Aorta (tissue), 5 donors: Measurements from ENCODE around the gene PITPNM1. TPM values are rescaled to one million over a fixed set of nuclear protein-coding genes. Genes with fewer than 3 reads are reported as not detected.
"Not testable (repeated sequence)": the region's sequence is repeated elsewhere in the genome, so short reads cannot be mapped to it uniquely, and the experiment has no call there.

Source experiments
- ATAC-seq: fragments of 200-7000 bp; cut with Tn5 transposase; one replicate; pipeline ENCODE4 v1.9.1; 2022; ENCODE audit warnings: moderate library complexity; ENCODE audit not compliant: low FRiP score
- DNase-seq, 2 donors: peaks; one replicate each; pipeline ENCODE4 v3.0.0-alpha.2; 2020
- H3K27ac ChIP-seq, 2 donors: one replicate each; pipeline ENCODE4 v1.5.1; 2013; ENCODE audit warnings: low read length in 2 of 2, mild to moderate bottlenecking in 2 of 2, moderate library complexity in 2 of 2, control low read depth in 1 of 2, inconsistent platforms in 1 of 2, low read depth in 1 of 2
- H3K27me3 ChIP-seq, 2 donors: one replicate each; pipeline ENCODE4 v1.6.1; 2013; ENCODE audit warnings: control low read depth in 1 of 2, low read length in 1 of 2, mild to moderate bottlenecking in 1 of 2, moderate library complexity in 1 of 2; ENCODE audit not compliant: insufficient read depth in 2 of 2, control insufficient read depth in 1 of 2
- H3K36me3 ChIP-seq, 2 donors: one replicate each; pipeline ENCODE4 v1.6.1; 2013; ENCODE audit warnings: control low read depth in 1 of 2, low read length in 1 of 2, mild to moderate bottlenecking in 1 of 2; ENCODE audit not compliant: insufficient read depth in 2 of 2, control insufficient read depth in 1 of 2
- H3K4me1 ChIP-seq, 2 donors: one replicate each; pipeline ENCODE4 v1.6.1; 2013; ENCODE audit warnings: low read length in 2 of 2, control low read depth in 1 of 2, mild to moderate bottlenecking in 1 of 2, moderate library complexity in 1 of 2; ENCODE audit not compliant: insufficient read depth in 2 of 2, control insufficient read depth in 1 of 2
- H3K4me3 ChIP-seq, 2 donors: one replicate each; pipeline ENCODE4 v1.5.1; 2013; ENCODE audit warnings: low read length in 2 of 2, control low read depth in 1 of 2, mild to moderate bottlenecking in 1 of 2
- H3K9me3 ChIP-seq: one replicate; pipeline ENCODE4 v1.6.1; 2013; ENCODE audit warnings: mild to moderate bottlenecking, low read length; ENCODE audit not compliant: control insufficient read depth
- WGBS, 2 donors: extraction: QIAGEN DNeasy Blood & Tissue Kit; methylation state at CpG; one replicate each; pipeline ENCODE4 v1.1.7; 2013; 5-methylcytosine and 5-hydroxymethylcytosine counted together
- intact Hi-C, 2 donors: fragments of 100-400 bp; cut with DNase I; formaldehyde crosslinking; loops; one replicate each; pipeline versions ENCODE4 v1.14.2 to v1.15.0; 2022
- polyA plus RNA-seq, 2 donors: library from polyadenylated mRNA; stranded (reverse); fragments of 200-250 nt; gene quantifications; one replicate each; pipeline ENCODE4 v1.2.3, GENCODE V29; 2013
- total RNA-seq, 2 donors: library from RNA; stranded (reverse); fragmentation: NEBNext Ultra II Directional; extraction: Animal tissue kit (Norgen Biotek cat#: 25700); gene quantifications; one replicate each; pipeline ENCODE4 v1.2.1, GENCODE V29; 2021
- donor health status: healthy with polysubstance abuse.
- donor health status: Bipolar disorder and iron deficiency.
- donor health status: DM: no; HTN: no; CAD: no.
- donor health status: DM: no; HTN: no; CAD: no.
- donor health status: DM: yes; HTN: yes; CAD: no.

PITPNM1 gene
- total and polyA plus RNA-seq, 4 donors = 11.8 to 48.8 (median 31.5) TPM

GRCh38 chr11:67489885-67490726 lies 15.1 kb downstream of the PITPNM1 start:
- DNase-seq (peak in 1 of 2 donors; percentile 43), ATAC-seq (no peak)
- no peaks in the 10 kb centered on the region for H3K27me3 ChIP-seq
- no peaks in the 10 kb centered on the region for H3K9me3 ChIP-seq
- H3K4me3 ChIP-seq = no peak overlapping the region
- intact Hi-C loops = no loop called here
- no peaks in the 10 kb centered on the region for H3K36me3 ChIP-seq
- H3K27ac ChIP-seq = no peak overlapping the region
- 82% methylated on average over 23 of the region's 23 CpGs for WGBS, 2 donors
- H3K4me1 ChIP-seq = no peaks in the 10 kb centered on the region

- H3K9me3 ChIP-seq = no peaks in the 10 kb centered on the region
- no peaks in the 10 kb centered on the region for H3K36me3 ChIP-seq
- 80 to 81% methylated on average over 24 to 25 of the region's 25 CpGs for WGBS, 2 donors
- ATAC-seq = no peak
- H3K27me3 ChIP-seq = no peaks in the 10 kb centered on the region
- no peaks in the 10 kb centered on the region for H3K4me1 ChIP-seq
- intact Hi-C loops = no loop called here
- H3K4me3 ChIP-seq = no peak overlapping the region
- no peak overlapping the region for H3K27ac ChIP-seq
- peak; percentile 36 to 75 for DNase-seq
These were observed 15.8 kb downstream of the PITPNM1 start for GRCh38 chr11:67489203-67489884.

GRCh38 chr11:67486481-67487195 lies 18.5 kb downstream of the PITPNM1 start:
- Histone ChIP-seq H3K4me1 (peaks cover 0 to 3% of the 10 kb centered on the region in 2 donors), H3K4me3 (no peak overlapping the region), H3K9me3 (no peaks in the 10 kb centered on the region), H3K27ac (no peak overlapping the region), H3K36me3 (no peaks in the 10 kb centered on the region), H3K27me3 (no peaks in the 10 kb centered on the region)
- DNase-seq (peak in 1 of 2 donors; percentile 37), ATAC-seq (no peak)
- 87 to 89% methylated on average over 20 of the region's 20 CpGs for WGBS, 2 donors
- intact Hi-C loops = no loop called here

- H3K4me1 ChIP-seq, H3K27me3 ChIP-seq, H3K36me3 ChIP-seq, intact Hi-C loops, ATAC-seq, H3K27ac ChIP-seq, H3K4me3 ChIP-seq, H3K9me3 ChIP-seq: not testable (repeated sequence)
- WGBS, 2 donors = 90 to 91% methylated on average over 7 of the region's 7 CpGs
- peak in 1 of 2 donors; percentile 47 for DNase-seq
These were observed 19.2 kb downstream of the PITPNM1 start for GRCh38 chr11:67485873-67486361.

- H3K4me1 ChIP-seq = peaks cover 0 to 3% of the 10 kb centered on the region in 2 donors
- H3K9me3 ChIP-seq = no peaks in the 10 kb centered on the region
- no peak overlapping the region for H3K27ac ChIP-seq
- intact Hi-C loops = no loop called here
- no peaks in the 10 kb centered on the region for H3K36me3 ChIP-seq
- H3K27me3 ChIP-seq = no peaks in the 10 kb centered on the region
- DNase-seq (peak; percentile 66 to 75), ATAC-seq (no peak)
- WGBS, 2 donors = 77 to 81% methylated on average over 11 of the region's 11 CpGs
- no peak overlapping the region for H3K4me3 ChIP-seq
These were observed 20.3 kb downstream of the PITPNM1 start for GRCh38 chr11:67484847-67485311.

GRCh38 chr11:67483831-67484665 lies 21.1 kb downstream of the PITPNM1 start:
- intact Hi-C loops = no loop called here
- no peak overlapping the region for H3K27ac ChIP-seq
- DNase-seq (peak in 1 of 2 donors; percentile 24), ATAC-seq (no peak)
- no peaks in the 10 kb centered on the region for H3K36me3 ChIP-seq
- no peaks in the 10 kb centered on the region for H3K9me3 ChIP-seq
- H3K27me3 ChIP-seq = no peaks in the 10 kb centered on the region
- 81 to 87% methylated on average over 16 of the region's 16 CpGs for WGBS, 2 donors
- no peak overlapping the region for H3K4me3 ChIP-seq
- peaks cover 0 to 3% of the 10 kb centered on the region in 2 donors for H3K4me1 ChIP-seq

GRCh38 chr11:67482827-67483798 lies 22.1 kb downstream of the PITPNM1 start, which contains the start of gene AIP:
AIP (plus strand) TSS chr11:67483026; CDS start chr11:67483159, 133 bp downstream.
- intact Hi-C loops = no loop called here
- Histone ChIP-seq H3K4me3 (peak within 1 kb of the TSS; percentile 2 to 49), H3K27me3 (no peaks in the 10 kb centered on the region), H3K27ac (peak within 1 kb of the TSS in 1 of 2 donors; percentile 14), H3K36me3 (no peaks in the 10 kb centered on the region), H3K9me3 (no peaks in the 10 kb centered on the region), H3K4me1 (peaks cover 0 to 3% of the 10 kb centered on the region in 2 donors)
- DNase-seq = peak; percentile 98
- 8% methylated on average over 60 of the region's 60 CpGs for WGBS, 2 donors
- ATAC-seq = peak; percentile 98
